HG02981 (cell line): ENCODE results near the gene SCUBE3.

Source experiments
- ATAC-seq: cut with Tn5 transposase; IDR thresholded peaks from one replicate; pipeline ENCODE4 v1.9.1; 2021; ENCODE audit warnings: mild to moderate bottlenecking, moderate library complexity; ENCODE audit not compliant: unreplicated experiment

Gene SCUBE3

GRCh38 chr6:35264550-35265274 is 51.0 kb downstream of the SCUBE3 start:
- no peak for ATAC-seq

- ATAC-seq: no peak
Measured at GRCh38 chr6:35265523-35265922, 51.8 kb downstream of the SCUBE3 start.

- no peak for ATAC-seq
Measured at GRCh38 chr6:35267446-35267845, 53.7 kb downstream of the SCUBE3 start.

GRCh38 chr6:35267897-35268296 is 54.1 kb downstream of the SCUBE3 start:
- ATAC-seq: no peak

- ATAC-seq: no peak
Measured at GRCh38 chr6:35272005-35272404, 58.2 kb downstream of the SCUBE3 start.

GRCh38 chr6:35273822-35274559 is 60.2 kb downstream of the SCUBE3 start:
- ATAC-seq: no peak

GRCh38 chr6:35275744-35276260 is 62.0 kb downstream of the SCUBE3 start:
- no peak for ATAC-seq

GRCh38 chr6:35278708-35279107 is 65.0 kb downstream of the SCUBE3 start:
- no peak for ATAC-seq

- ATAC-seq: no peak
Measured at GRCh38 chr6:35280903-35281302, 67.1 kb downstream of the SCUBE3 start.

GRCh38 chr6:35282472-35282871 is 68.7 kb downstream of the SCUBE3 start:
- ATAC-seq: no peak

GRCh38 chr6:35283361-35283760 is 69.6 kb downstream of the SCUBE3 start:
- ATAC-seq: no peak

- ATAC-seq: no peak
Measured at GRCh38 chr6:35287671-35288396, 74.1 kb downstream of the SCUBE3 start.

- ATAC-seq: no peak
Measured at GRCh38 chr6:35288834-35289233, 75.1 kb downstream of the SCUBE3 start.

- ATAC-seq: no peak
Measured at GRCh38 chr6:35291491-35291890, 77.7 kb downstream of the SCUBE3 start.

GRCh38 chr6:35292494-35292893 is 78.7 kb downstream of the SCUBE3 start:
- no peak for ATAC-seq

- ATAC-seq: no peak
Measured at GRCh38 chr6:35293681-35294080, 79.9 kb downstream of the SCUBE3 start.

GRCh38 chr6:35294308-35294945 is 80.7 kb downstream of the SCUBE3 start:
- no peak for ATAC-seq

GRCh38 chr6:35295036-35295435 is 81.3 kb downstream of the SCUBE3 start:
- no peak for ATAC-seq

GRCh38 chr6:35295521-35296315 is 82.0 kb downstream of the SCUBE3 start:
- no peak for ATAC-seq

GRCh38 chr6:35296931-35297600 is 83.3 kb downstream of the SCUBE3 start:
- no peak for ATAC-seq
